HT-29 (cell line): Measurements from ENCODE around the gene TRPC4. TPM values are rescaled to one million over a fixed set of nuclear protein-coding genes. Genes with fewer than 3 reads are reported as not detected.

ENCODE experiments used
- DNase-seq: peaks from one replicate; pipeline ENCODE4 v3.0.0-alpha.2; 2015; ENCODE audit warnings: low spot score
- total RNA-seq: library from RNA; depleted of rRNA; stranded (reverse); fragments of >200 nt; shearing (Covaris generic); gene quantifications from 2 replicates; pipeline ENCODE4 v1.2.3, GENCODE V29; 2014

TRPC4 gene
- total RNA-seq, 1 experiment from 2014 or later: not detected

GRCh38 chr13:37657956-37658355 is 211.6 kb downstream of the TRPC4 start:
- DNase-seq: no peak

- no peak for DNase-seq
These were observed 212.4 kb downstream of the TRPC4 start for GRCh38 chr13:37657134-37657533.

GRCh38 chr13:37656247-37656940 is 213.2 kb downstream of the TRPC4 start:
- no peak for DNase-seq

GRCh38 chr13:37652596-37652995 is 217.0 kb downstream of the TRPC4 start:
- DNase-seq: no peak

GRCh38 chr13:37651891-37652290 is 217.7 kb downstream of the TRPC4 start:
- no peak for DNase-seq

GRCh38 chr13:37648609-37649008 is 221.0 kb downstream of the TRPC4 start:
- no peak for DNase-seq

GRCh38 chr13:37647031-37647650 is 222.4 kb downstream of the TRPC4 start:
- no peak for DNase-seq

- DNase-seq: no peak
These were observed 223.0 kb downstream of the TRPC4 start for GRCh38 chr13:37646531-37646930.

- no peak for DNase-seq
These were observed 224.3 kb downstream of the TRPC4 start for GRCh38 chr13:37645181-37645740.

- DNase-seq: no peak
These were observed 228.2 kb downstream of the TRPC4 start for GRCh38 chr13:37641391-37641790.

- peak; percentile 58 for DNase-seq
These were observed 229.1 kb downstream of the TRPC4 start for GRCh38 chr13:37640499-37640898.

- DNase-seq: no peak
These were observed 232.9 kb downstream of the TRPC4 start for GRCh38 chr13:37636701-37637100.

GRCh38 chr13:37632294-37632693 is 237.3 kb downstream of the TRPC4 start:
- no peak for DNase-seq

- no peak for DNase-seq
These were observed 242.1 kb downstream of the TRPC4 start for GRCh38 chr13:37627428-37627827.

GRCh38 chr13:37621811-37622361 is 247.7 kb downstream of the TRPC4 start:
- no peak for DNase-seq

GRCh38 chr13:37618554-37618953 is 251.0 kb downstream of the TRPC4 start:
- no peak for DNase-seq

GRCh38 chr13:37617173-37617572 is 252.4 kb downstream of the TRPC4 start:
- DNase-seq: no peak

- DNase-seq: no peak
These were observed 253.4 kb downstream of the TRPC4 start for GRCh38 chr13:37616131-37616530.

GRCh38 chr13:37615276-37615675 is 254.3 kb downstream of the TRPC4 start:
- DNase-seq: no peak

- DNase-seq: no peak
These were observed 255.9 kb downstream of the TRPC4 start for GRCh38 chr13:37613638-37614037.

- DNase-seq: no peak
These were observed 256.3 kb downstream of the TRPC4 start for GRCh38 chr13:37613236-37613635.

- DNase-seq: peak; percentile 9
These were observed 260.7 kb downstream of the TRPC4 start for GRCh38 chr13:37608750-37609339.
